ENCODE data around the gene THAP2.

THAP2 gene

GRCh38 chr12:71638499-71638898 lies 25.6 kb upstream of the THAP2 start:
- DNase-seq (ENCODE audit: insufficient read length, low spot score) (no peak), FAIRE-seq (no peak)
- TF ChIP-seq CTCF (IDR thresholded peaks at IDR 0.05; ENCODE audit: insufficient read depth, missing control alignments): no peak

- TF ChIP-seq CTCF (IDR thresholded peaks at IDR 0.05; ENCODE audit: insufficient read depth, missing control alignments): peak; percentile 5
- DNase-seq (ENCODE audit: insufficient read length, low spot score) (no peak), FAIRE-seq (no peak)
Measured at GRCh38 chr12:71639341-71639760, 24.8 kb upstream of the THAP2 start.

GRCh38 chr12:71640316-71640715 lies 23.8 kb upstream of the THAP2 start:
- no peak for TF ChIP-seq CTCF (IDR thresholded peaks at IDR 0.05; ENCODE audit: insufficient read depth, missing control alignments)
- no peak for FAIRE-seq
- DNase-seq (ENCODE audit: insufficient read length, low spot score): no peak

- FAIRE-seq (no peak), DNase-seq (ENCODE audit: insufficient read length, low spot score) (no peak)
- TF ChIP-seq CTCF (IDR thresholded peaks at IDR 0.05; ENCODE audit: insufficient read depth, missing control alignments): no peak
Measured at GRCh38 chr12:71641390-71641789, 22.7 kb upstream of the THAP2 start.

- no peak for DNase-seq (ENCODE audit: insufficient read length, low spot score)
- TF ChIP-seq CTCF (IDR thresholded peaks at IDR 0.05; ENCODE audit: insufficient read depth, missing control alignments): no peak
- no peak for FAIRE-seq
Measured at GRCh38 chr12:71642264-71642663, 21.8 kb upstream of the THAP2 start.

GRCh38 chr12:71645268-71645667 lies 18.8 kb upstream of the THAP2 start:
- FAIRE-seq (no peak), DNase-seq (ENCODE audit: insufficient read length, low spot score) (no peak)
- no peak for TF ChIP-seq CTCF (IDR thresholded peaks at IDR 0.05; ENCODE audit: insufficient read depth, missing control alignments)

GRCh38 chr12:71646512-71646911 lies 17.6 kb upstream of the THAP2 start:
- no peak for TF ChIP-seq CTCF (IDR thresholded peaks at IDR 0.05; ENCODE audit: insufficient read depth, missing control alignments)
- no peak for FAIRE-seq

More at GRCh38 chr12:71646512-71646911, 17.6 kb upstream of the THAP2 start:
- DNase-seq (ENCODE audit: insufficient read length, low spot score): no peak
